Activated T-cell treated with anti-CD3 and anti-CD28 coated beads, Interleukin-2, amount 50 U/mL, for 4 hours (primary cell): ENCODE results near the gene MITF. TPM values are rescaled to one million over a fixed set of nuclear protein-coding genes. Genes with fewer than 3 reads are reported as not detected.

ENCODE experiments used
- ATAC-seq, 2 donors: fragments of 200-7000 bp; cut with Tn5 transposase; one replicate each; pipeline ENCODE4 v1.10.0; 2021
- DNase-seq: peaks from one replicate; pipeline ENCODE4 v3.0.0-alpha.2; 2020
- H3K27me3 Mint-ChIP-seq: one replicate; pipeline ENCODE4 v1.8.0; 2021; ENCODE audit warnings: low read depth, mixed read lengths
- H3K36me3 Mint-ChIP-seq: one replicate; pipeline ENCODE4 v1.8.0; 2022; ENCODE audit warnings: mixed read lengths; ENCODE audit not compliant: insufficient read depth
- H3K4me1 Mint-ChIP-seq: one replicate; pipeline ENCODE4 v1.8.0; 2021; ENCODE audit warnings: low read depth, mixed read lengths
- H3K4me3 Mint-ChIP-seq: one replicate; pipeline ENCODE4 v1.8.0; 2021; ENCODE audit warnings: mild to moderate bottlenecking, moderate library complexity, mixed read lengths
- H3K9me3 Mint-ChIP-seq: one replicate; pipeline ENCODE4 v1.8.0; 2021; ENCODE audit warnings: mixed read lengths
- total RNA-seq, 3 donors: library from RNA; stranded (reverse); gene quantifications; one replicate each; pipeline ENCODE4 v1.2.1, GENCODE V29; 2021

MITF gene
- total RNA-seq, 3 donors from 2014 or later: 0.05 TPM; not detected in 2

DNA sequence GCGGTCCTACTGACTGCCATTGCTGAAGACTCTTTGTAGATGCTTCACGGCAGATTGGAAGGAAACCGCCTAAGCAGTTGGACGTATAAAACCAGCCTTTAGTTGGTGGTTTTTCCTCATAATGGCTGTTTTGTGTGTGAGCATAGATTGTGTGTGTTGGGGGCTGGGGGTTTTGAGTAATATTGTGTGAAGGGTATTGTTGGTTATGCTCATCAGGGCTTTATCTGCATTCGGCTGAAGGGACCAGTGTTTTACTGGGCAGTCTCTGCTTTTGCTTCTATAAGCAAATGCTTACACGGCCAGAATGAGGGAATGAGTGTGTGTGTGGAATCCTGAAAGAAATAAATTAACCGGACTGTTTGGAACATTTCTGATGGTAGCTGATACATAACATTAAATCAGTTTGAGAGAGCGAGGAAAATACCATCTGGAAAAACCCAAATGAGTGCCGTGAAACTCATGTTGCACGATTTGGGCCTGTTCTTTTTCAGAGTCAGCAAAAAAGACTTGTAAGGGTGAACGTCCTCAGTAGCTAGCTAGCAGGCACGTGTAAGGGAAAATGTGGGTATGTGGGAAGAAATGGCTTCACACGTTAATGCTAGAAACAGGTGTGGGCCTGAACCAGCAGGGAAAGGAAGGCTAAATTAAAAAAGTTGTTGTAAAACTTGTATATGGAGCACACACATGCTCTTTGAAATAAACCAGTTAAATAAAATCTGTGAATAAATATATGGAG lies 1.9 kb downstream of the MITF start:
- H3K4me3 Mint-ChIP-seq: no peak overlapping the region
- H3K4me1 Mint-ChIP-seq: peaks cover 5% of the 10 kb centered on the region
- ATAC-seq (no peak), DNase-seq (no peak)
- H3K36me3 Mint-ChIP-seq: no peaks in the 10 kb centered on the region
- no peaks in the 10 kb centered on the region for H3K9me3 Mint-ChIP-seq
- H3K27me3 Mint-ChIP-seq: peaks cover 60% of the 10 kb centered on the region

DNA sequence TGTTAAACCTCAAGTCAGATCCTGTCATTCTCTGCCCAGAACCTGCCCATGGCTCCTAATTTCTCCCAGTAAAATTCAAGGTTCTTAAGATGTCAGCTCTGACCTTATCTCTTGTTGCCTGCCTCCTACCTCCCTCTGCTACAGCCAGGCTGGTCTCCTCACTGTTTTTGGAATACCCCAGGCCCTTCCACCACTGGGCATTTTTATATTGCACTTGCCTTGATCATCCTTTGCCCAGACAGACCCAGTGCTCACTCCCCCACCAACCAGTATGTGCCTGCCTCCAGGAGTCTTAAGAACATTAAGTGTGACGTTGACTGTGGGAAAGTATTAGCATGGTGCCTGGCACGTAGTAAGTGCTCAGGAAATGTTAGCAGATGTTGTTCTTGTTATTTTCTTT lies 3.1 kb downstream of the MITF start:
- Mint-ChIP-seq H3K4me3 (no peak overlapping the region), H3K27me3 (peaks cover 55% of the 10 kb centered on the region)
- no peak for ATAC-seq

DNA sequence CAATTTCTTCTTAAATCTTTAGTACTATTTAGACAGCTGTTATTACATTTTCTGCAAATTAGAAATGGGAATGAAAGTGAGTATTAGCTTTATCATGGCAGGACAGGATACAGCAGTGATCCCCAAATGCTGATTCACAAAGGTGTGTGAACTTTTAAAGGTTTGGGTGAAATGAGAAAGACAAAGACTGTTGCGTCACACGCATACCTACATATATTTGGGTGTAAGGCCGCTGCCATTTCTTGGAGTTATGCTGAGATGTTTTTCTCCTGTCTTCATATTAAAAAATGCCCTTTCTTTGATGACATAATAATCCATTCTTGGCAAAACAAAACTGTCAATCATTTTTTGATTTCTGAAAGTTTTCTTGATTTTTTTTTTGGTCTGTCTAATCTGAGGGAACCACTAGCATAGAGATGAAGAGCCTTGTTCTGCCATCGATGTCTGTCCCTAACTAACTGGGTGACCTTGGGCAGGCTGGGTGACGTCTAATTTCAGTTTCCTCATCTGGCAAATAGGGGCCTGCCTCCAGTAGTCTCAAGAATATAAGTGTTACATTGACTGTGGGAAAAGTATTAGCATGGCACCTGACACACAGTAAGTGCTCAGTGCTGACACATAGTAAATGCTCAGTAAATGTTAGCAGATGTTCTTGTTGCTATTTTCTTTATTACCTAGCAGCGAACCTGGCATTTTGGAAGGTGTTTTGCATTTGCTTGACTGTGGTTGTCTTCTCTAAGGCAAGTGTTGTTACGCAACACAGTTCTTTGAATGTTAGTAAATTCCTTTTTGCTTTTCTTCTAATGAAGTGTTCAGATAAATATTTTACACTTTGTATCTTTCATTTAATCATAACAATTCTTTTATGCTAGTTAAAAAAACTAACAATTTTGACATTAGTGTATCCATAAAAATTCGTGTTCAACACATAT lies 5.0 kb downstream of the MITF start:
- Mint-ChIP-seq H3K9me3 (no peaks in the 10 kb centered on the region), H3K27me3 (peaks cover 38% of the 10 kb centered on the region), H3K4me1 (no peaks in the 10 kb centered on the region), H3K36me3 (no peaks in the 10 kb centered on the region), H3K4me3 (no peak overlapping the region)
- no peak for DNase-seq
- no peak for ATAC-seq

More for the DNA sequence above, 3.1 kb downstream of the MITF start:
- Mint-ChIP-seq H3K36me3 (no peaks in the 10 kb centered on the region), H3K9me3 (no peaks in the 10 kb centered on the region), H3K4me1 (peaks cover 5% of the 10 kb centered on the region)
- no peak for DNase-seq

DNA sequence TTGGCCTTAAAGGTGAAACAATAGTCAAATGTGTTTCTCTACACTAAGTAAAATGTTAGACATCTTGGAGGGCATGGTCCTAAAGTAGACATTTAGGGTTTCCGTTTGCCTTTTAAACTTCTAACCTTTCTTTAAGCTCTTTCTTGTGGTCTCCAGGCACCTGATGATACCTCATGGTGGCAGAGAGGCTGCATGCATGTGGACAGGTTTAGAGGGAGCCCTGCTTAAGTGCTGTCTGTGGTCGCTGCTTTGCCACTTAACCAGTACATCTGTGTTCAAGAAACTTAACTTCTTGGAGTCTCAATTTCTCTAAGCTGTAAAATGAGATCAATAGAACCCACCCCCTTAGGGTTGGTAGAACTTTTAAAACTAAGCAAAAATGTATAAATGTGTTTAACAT lies 6.2 kb downstream of the MITF start:
- DNase-seq: no peak
- no peak for ATAC-seq
- Mint-ChIP-seq H3K4me1 (no peaks in the 10 kb centered on the region), H3K9me3 (no peaks in the 10 kb centered on the region), H3K36me3 (no peaks in the 10 kb centered on the region), H3K27me3 (peaks cover 31% of the 10 kb centered on the region), H3K4me3 (no peak overlapping the region)

DNA sequence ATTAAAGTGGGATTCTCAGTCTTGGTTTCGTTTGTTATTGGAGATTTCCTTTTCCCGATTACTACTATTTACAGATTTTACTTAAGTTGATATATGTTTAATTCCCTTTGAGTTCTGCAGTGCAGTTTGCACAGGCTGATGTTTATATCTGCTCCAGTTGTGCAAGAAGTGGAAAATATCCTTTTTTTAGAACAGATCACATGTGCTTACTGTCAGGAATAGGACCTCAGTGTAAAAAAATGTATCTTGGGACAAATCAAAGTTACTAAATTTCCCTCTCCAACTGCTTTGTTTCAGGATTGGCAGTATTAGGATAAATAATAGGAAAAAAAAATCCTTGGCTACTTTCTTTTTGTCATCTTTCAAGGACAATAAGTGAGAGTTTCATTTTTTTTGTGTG lies 6.9 kb downstream of the MITF start:
- DNase-seq (no peak), ATAC-seq (no peak)
- Mint-ChIP-seq H3K4me3 (no peak overlapping the region), H3K9me3 (no peaks in the 10 kb centered on the region), H3K4me1 (no peaks in the 10 kb centered on the region), H3K27me3 (peaks cover 25% of the 10 kb centered on the region), H3K36me3 (no peaks in the 10 kb centered on the region)

DNA sequence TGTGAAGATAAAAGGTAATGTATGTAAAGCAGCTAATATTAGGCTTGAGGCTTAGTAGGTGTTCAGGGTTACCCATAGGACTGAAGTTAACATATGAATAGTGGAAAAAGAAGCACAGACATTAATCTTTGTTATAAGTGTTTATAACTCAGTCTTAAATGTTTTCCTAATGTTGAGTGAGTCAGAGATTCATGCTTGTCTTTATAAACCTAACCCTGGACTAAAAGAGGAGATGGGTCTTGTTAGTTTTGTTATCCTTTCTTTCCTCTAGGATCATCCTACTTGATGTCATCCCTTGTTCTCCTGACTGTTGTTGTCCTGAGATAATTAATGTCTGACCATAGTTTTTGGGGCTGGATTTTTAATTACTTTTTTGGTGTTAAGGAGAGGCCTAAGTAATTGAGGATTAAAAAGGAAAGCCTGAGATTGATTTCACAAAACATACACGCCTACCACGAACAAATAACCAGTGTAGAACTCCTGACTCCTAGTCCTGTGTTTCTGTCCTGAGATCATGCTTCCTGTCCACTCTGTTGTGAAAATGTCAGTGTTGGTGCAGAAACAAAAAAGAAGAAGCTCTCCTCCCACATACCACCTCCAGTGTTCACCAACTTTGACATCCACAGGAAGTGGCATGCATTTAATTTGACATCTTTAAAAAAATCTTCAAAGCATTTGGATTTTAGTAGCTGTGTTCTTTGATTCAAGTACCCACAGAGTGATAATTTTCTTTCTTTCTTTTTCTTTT lies 8.4 kb downstream of the MITF start:
- Mint-ChIP-seq H3K27me3 (peaks cover 12% of the 10 kb centered on the region), H3K9me3 (no peaks in the 10 kb centered on the region), H3K4me3 (no peak overlapping the region), H3K4me1 (no peaks in the 10 kb centered on the region), H3K36me3 (no peaks in the 10 kb centered on the region)
- DNase-seq: no peak
- ATAC-seq: no peak

DNA sequence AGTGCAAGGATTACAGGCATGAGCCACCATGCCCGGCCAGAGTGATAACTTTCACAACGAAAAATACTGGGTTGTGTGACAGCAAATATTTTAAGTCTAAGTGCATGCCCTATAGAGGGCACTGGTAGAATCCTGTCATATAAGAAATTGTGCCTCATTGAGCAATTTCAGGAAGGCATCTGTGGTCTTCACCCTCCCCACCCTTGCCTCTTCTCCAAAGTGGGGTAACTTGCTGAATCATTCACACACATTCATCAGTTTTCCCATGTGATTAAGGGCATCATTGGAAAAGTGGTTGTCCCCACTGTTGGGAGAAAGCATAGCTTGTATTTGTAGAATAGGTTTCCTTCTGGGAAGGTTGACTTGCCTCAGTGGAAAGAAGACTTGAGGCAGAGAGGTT lies 9.2 kb downstream of the MITF start:
- ATAC-seq (no peak), DNase-seq (no peak)
- no peaks in the 10 kb centered on the region for H3K36me3 Mint-ChIP-seq
- H3K27me3 Mint-ChIP-seq: peaks cover 9% of the 10 kb centered on the region
- no peak overlapping the region for H3K4me3 Mint-ChIP-seq
- H3K4me1 Mint-ChIP-seq: no peaks in the 10 kb centered on the region
- no peaks in the 10 kb centered on the region for H3K9me3 Mint-ChIP-seq

DNA sequence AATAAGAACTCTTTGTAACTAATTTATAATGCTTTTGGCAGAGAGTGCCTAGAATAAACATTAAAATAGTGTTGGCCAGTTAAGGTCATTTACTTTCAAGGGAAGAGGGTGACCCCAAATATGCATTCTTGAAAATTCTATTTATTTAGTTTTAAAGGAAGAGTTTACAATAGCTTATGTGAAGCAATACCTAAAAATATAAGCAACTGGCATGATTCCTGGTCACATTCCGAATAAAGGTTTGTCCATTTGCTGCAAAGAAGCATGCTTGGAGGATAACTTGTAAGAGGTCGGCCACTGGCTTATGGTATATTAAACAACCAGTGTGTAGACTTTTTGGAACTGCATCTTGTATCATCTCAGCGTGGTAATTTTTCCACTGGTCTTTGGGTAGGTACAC lies 10.2 kb downstream of the MITF start:
- DNase-seq (no peak), ATAC-seq (no peak)
- H3K4me3 Mint-ChIP-seq: no peak overlapping the region
- H3K27me3 Mint-ChIP-seq: peaks cover 2% of the 10 kb centered on the region
- H3K9me3 Mint-ChIP-seq: no peaks in the 10 kb centered on the region
- H3K36me3 Mint-ChIP-seq: no peaks in the 10 kb centered on the region
- H3K4me1 Mint-ChIP-seq: no peaks in the 10 kb centered on the region

DNA sequence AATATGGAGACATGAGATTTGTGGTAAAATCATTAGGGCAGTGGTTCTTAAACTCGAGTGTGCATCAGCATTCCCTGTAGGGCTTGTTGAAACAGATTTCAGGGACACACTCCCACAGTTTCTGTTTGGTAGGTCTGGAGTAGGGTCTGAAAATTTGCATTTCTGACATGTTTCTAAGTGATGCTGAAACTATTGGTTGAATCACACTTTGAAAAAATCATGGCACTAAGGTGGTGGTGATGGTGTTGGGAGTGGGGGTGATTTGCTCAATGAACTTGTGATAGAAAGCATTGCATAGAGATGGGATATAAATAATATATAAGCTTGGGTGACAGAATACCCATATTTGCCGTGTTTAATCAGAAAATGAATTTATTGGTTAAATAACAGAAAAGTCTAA lies 11.3 kb downstream of the MITF start:
- Mint-ChIP-seq H3K4me1 (no peaks in the 10 kb centered on the region), H3K9me3 (no peaks in the 10 kb centered on the region), H3K27me3 (no peaks in the 10 kb centered on the region), H3K36me3 (no peaks in the 10 kb centered on the region), H3K4me3 (no peak overlapping the region)
- no peak for DNase-seq
- no peak for ATAC-seq

DNA sequence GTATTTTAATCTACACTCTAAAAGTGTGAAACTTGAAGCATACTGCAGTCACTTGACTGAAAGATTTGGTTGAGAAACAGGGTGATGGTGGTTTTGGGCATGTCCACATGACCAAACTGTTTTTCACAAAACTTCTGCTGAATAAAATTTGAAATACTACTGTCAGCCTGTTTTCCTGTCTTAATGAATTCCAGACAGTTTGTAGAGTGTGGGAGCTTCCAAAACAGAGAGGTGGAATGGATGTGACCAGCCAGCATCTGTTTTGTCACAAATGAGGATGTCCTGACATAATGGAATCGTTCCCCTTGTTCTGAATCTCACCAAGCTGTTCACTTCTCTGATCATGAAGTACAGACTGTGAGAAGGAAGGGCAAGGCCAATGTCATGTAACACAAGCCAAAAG lies 11.8 kb downstream of the MITF start:
- no peaks in the 10 kb centered on the region for H3K4me1 Mint-ChIP-seq

DNA sequence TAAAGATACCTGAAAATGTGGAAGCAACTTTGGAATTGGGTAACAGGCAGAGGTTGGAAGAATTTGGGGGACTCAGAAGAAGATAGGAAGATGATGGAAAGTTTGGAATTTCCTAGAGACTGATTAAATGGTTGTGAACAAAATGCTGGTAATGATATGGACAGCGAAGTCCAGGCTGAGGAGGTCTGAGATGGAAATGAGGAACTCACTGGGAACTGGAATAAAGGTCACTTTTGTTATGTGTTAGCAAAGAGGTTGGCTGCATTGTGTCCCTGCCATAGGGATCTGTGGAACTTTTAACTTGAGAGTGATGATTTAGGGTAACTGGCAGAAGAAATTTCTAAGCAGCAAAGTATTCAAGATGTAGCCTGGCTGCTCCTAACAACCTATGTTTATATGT lies 13.0 kb downstream of the MITF start:
- Mint-ChIP-seq H3K4me1 (no peaks in the 10 kb centered on the region), H3K27me3 (no peaks in the 10 kb centered on the region), H3K4me3 (no peak overlapping the region), H3K9me3 (no peaks in the 10 kb centered on the region), H3K36me3 (no peaks in the 10 kb centered on the region)
- ATAC-seq (no peak), DNase-seq (no peak)

More for the DNA sequence above, 11.8 kb downstream of the MITF start:
- no peaks in the 10 kb centered on the region for H3K36me3 Mint-ChIP-seq
- no peak overlapping the region for H3K4me3 Mint-ChIP-seq
- ATAC-seq: no peak
- no peak for DNase-seq
- H3K27me3 Mint-ChIP-seq: no peaks in the 10 kb centered on the region
- H3K9me3 Mint-ChIP-seq: no peaks in the 10 kb centered on the region

DNA sequence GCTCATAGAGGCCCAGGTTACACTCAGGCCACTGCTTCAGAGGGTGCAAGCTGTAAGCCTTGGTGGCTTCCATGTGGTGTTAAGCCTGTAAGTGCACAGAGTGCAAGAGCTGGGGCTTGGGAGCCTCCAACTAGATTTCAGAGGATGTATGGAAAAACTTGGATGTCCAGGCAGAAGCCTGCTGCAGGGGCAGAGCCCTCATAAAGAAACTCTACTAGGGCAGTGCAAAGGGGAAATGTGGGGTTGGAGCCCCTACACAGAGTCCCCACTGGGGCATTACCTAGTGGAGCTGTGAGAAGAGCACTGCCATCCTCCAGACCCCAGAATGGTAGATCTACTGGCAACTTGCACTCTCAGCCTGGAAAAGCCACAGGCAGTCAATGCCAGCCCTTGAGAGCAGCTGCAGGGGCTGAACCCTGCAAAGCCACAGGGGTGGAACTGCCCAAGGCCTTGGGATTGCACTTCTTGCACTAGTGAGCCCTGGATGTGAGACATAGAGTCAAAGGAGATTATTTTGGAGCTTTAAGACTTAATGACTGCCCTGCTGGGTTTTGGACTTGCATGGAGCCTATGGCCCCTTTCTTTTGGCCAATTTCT lies 14.0 kb downstream of the MITF start:
- Mint-ChIP-seq H3K9me3 (no peaks in the 10 kb centered on the region), H3K36me3 (no peaks in the 10 kb centered on the region), H3K27me3 (no peaks in the 10 kb centered on the region), H3K4me3 (no peak overlapping the region), H3K4me1 (no peaks in the 10 kb centered on the region)
- DNase-seq (no peak), ATAC-seq (no peak)

DNA sequence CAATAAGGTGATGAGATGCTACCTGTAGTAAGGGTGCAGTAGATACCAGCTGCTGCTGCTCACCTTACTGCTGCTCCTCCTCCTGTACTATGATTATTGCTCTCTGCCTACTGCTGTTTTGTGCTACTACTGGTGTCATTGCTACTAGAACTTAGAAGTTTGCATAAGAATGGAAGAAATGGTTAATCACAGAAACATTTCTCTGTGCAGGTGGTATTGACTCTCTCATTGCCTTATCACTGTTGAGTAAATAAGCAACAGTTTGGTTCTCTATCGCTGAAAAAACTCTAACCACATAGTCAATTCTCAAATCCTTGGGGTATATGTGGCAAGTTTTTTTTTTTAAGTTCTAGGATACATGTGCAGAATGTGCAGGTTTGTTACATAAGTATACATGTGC lies 16.5 kb downstream of the MITF start:
- no peak for DNase-seq
- Mint-ChIP-seq H3K36me3 (no peaks in the 10 kb centered on the region), H3K4me1 (no peaks in the 10 kb centered on the region), H3K4me3 (no peak overlapping the region), H3K27me3 (no peaks in the 10 kb centered on the region), H3K9me3 (no peaks in the 10 kb centered on the region)
- ATAC-seq: no peak
